Measurements from ENCODE around the gene METTL25. TPM values are rescaled to one million over a fixed set of nuclear protein-coding genes. Genes with fewer than 3 reads are reported as not detected.

Gene METTL25
- total RNA-seq, 4 donors from 2014 or later, result 9.6 to 16.5 (median 11.9) TPM

DNA sequence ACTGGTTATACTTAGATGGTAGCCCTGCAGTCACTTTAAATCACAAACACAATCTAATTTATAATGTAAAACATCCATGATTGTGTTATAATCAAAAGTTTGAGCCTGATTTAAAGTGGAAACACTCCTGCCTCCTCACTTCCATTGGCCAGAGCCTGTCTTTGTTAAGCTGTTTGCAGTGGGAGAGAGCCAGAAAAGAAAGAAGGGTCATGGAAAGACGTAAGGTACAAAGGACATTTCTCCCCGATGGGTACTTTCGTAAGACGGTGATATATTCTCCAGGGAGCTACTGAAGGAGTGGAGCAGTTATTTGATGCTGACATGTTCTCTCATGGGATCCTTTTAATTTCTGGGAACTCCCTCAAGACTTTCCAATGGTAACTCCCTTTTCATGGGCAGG, 164.0 kb downstream of the METTL25 start:
- no peak for TF ChIP-seq CTCF (IDR thresholded peaks at IDR 0.05; ENCODE audit: low read depth)

GRCh38 chr12:82522762-82523161, 164.4 kb downstream of the METTL25 start:
- TF ChIP-seq CTCF (IDR thresholded peaks at IDR 0.05; ENCODE audit: low read depth), result no peak

- TF ChIP-seq CTCF (IDR thresholded peaks at IDR 0.05; ENCODE audit: low read depth), result no peak
Observed at GRCh38 chr12:82523996-82524395, 165.7 kb downstream of the METTL25 start.

DNA sequence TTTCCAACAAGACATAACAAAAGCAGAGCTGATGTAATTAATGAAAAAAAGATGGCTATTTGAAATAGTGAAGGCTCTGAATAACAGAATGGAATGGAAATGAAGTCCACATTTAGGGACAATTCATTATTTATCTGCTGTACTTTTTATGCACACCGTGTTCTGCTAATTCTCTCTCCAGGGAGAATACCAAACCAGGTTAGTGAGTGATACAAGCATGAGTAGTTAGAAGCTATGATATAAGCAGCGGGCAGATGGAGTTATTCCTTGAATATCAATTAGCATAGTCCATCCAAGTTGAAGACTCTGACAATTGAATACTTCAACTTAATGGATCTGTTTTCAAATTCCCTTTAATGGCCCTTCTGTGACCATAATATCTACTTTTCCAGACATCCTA, 166.3 kb downstream of the METTL25 start:
- TF ChIP-seq CTCF (IDR thresholded peaks at IDR 0.05; ENCODE audit: low read depth), result no peak

DNA sequence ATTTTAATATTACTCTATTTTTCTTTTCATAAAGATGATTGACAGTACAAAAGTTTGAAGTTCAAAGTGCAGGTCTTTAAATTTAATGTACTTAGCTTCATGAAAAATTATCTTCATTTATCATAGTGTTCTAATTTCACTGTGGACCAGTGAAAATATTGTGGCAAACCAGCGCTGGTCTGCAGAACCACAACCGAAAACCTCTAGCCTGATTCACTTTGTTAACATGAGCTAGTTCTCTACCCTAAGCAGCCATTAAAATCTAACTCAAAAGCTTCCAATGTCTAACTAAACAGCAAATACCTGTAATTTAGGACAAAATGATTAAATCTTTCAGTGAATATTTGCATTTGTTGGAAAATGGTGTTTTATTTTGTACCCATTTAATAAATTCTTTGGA, 167.3 kb downstream of the METTL25 start:
- TF ChIP-seq CTCF (IDR thresholded peaks at IDR 0.05; ENCODE audit: low read depth), result no peak

GRCh38 chr12:82527165-82527780, 168.9 kb downstream of the METTL25 start:
- TF ChIP-seq CTCF (IDR thresholded peaks at IDR 0.05; ENCODE audit: low read depth), result no peak

Other genes starting within 250 kb of the METTL25 start
- 10 to 100 TPM; 37.1 to 74.0 (median 61.2) TPM for gene CCDC59, start 142 bp upstream of the METTL25 start, total RNA-seq

Data from subcutaneous adipose tissue (tissue), 4 donors.